Liver (tissue), 9 donors: Measurements from ENCODE around the gene ERC2. TPM values are rescaled to one million over a fixed set of nuclear protein-coding genes. Genes with fewer than 3 reads are reported as not detected.
A peak's percentile ranks its signal among the peaks of the same experiment; 100 is the strongest.

Source experiments
- DNase-seq: peaks from one replicate; pipeline ENCODE4 v3.0.0-alpha.2; 2017; ENCODE audit warnings: low spot score
- H3K27ac ChIP-seq, 2 donors: one replicate each; pipeline ENCODE4 v1.7.0; 2013; ENCODE audit warnings: inconsistent platforms in 2 of 2, low read length in 2 of 2, control low read depth in 1 of 2, low read depth in 1 of 2, mild to moderate bottlenecking in 1 of 2
- H3K27me3 ChIP-seq, 4 donors: one replicate each; pipeline versions ENCODE4 v1.6.1 to v1.7.0; 2013; ENCODE audit warnings: low read length in 3 of 4, inconsistent platforms in 1 of 4, mild to moderate bottlenecking in 1 of 4, moderate library complexity in 1 of 4; ENCODE audit not compliant: control insufficient read depth in 4 of 4, insufficient read depth in 4 of 4
- H3K36me3 ChIP-seq, 4 donors: one replicate each; pipeline versions ENCODE4 v1.6.1 to v1.7.0; 2013; ENCODE audit warnings: low read length in 3 of 4, mild to moderate bottlenecking in 3 of 4, low read depth in 1 of 4, moderate library complexity in 1 of 4; ENCODE audit not compliant: control insufficient read depth in 4 of 4, insufficient read depth in 3 of 4
- H3K4me1 ChIP-seq, 4 donors: one replicate each; pipeline versions ENCODE4 v1.6.1 to v1.7.0; 2013; ENCODE audit warnings: low read length in 3 of 4, mild to moderate bottlenecking in 3 of 4, moderate library complexity in 1 of 4; ENCODE audit not compliant: control insufficient read depth in 4 of 4, insufficient read depth in 4 of 4
- H3K4me3 ChIP-seq, 3 donors: one replicate each; pipeline versions ENCODE4 v1.6.1 to v1.7.0; 2013; ENCODE audit warnings: low read length in 3 of 3, control low read depth in 1 of 3, low read depth in 1 of 3, mild to moderate bottlenecking in 1 of 3
- H3K9ac ChIP-seq, 2 donors: one replicate each; pipeline ENCODE4 v1.7.0; 2013; ENCODE audit warnings: low read length in 2 of 2, mild to moderate bottlenecking in 2 of 2, moderate library complexity in 2 of 2, control low read depth in 1 of 2, low read depth in 1 of 2
- H3K9me3 ChIP-seq, 4 donors: one replicate each; pipeline versions ENCODE4 v1.6.1 to v1.7.0; 2013; ENCODE audit warnings: low read length in 3 of 4; ENCODE audit not compliant: control insufficient read depth in 4 of 4
- EGR1 ChIP-seq, 2 donors: IDR thresholded peaks; 2 replicates each; pipeline ENCODE4 v1.6.1; 2016 to 2018; ENCODE audit warnings: antibody characterized with exemption in 2 of 2, low read depth in 2 of 2
- FOXA1 ChIP-seq: IDR thresholded peaks from 2 replicates; pipeline ENCODE4 v1.6.1; 2016; ENCODE audit warnings: antibody characterized with exemption
- FOXA2 ChIP-seq: IDR thresholded peaks from 2 replicates; pipeline ENCODE4 v1.6.1; 2016; ENCODE audit warnings: antibody characterized with exemption
- GABPA ChIP-seq, 2 donors: IDR thresholded peaks in 1 of 2; conservative IDR thresholded peaks in 1 of 2; 2 replicates each; pipeline ENCODE4 v1.6.1; 2016; ENCODE audit warnings: antibody characterized with exemption in 2 of 2, mild to moderate bottlenecking in 1 of 2, moderate library complexity in 1 of 2
- HNF4A ChIP-seq, 2 donors: conservative IDR thresholded peaks; 2 replicates each; pipeline ENCODE4 v1.6.1; 2016; ENCODE audit warnings: antibody characterized with exemption in 2 of 2, mild to moderate bottlenecking in 2 of 2
- HNF4G ChIP-seq: IDR thresholded peaks from 2 replicates; pipeline ENCODE4 v1.6.1; 2016; ENCODE audit warnings: antibody characterized with exemption
- JUND ChIP-seq, 2 donors: IDR thresholded peaks; 2 replicates each; pipeline ENCODE4 v1.6.1; 2016; ENCODE audit warnings: antibody characterized with exemption in 2 of 2
- NR2F2 ChIP-seq: IDR thresholded peaks from 2 replicates; pipeline ENCODE4 v1.6.1; 2016; ENCODE audit warnings: antibody characterized with exemption
- RAD21 ChIP-seq, 2 donors: IDR thresholded peaks; 2 replicates each; pipeline ENCODE4 v1.6.1; 2016; ENCODE audit warnings: antibody characterized with exemption in 2 of 2, mild to moderate bottlenecking in 2 of 2
- RXRA ChIP-seq, 2 donors: IDR thresholded peaks; 2 replicates each; pipeline ENCODE4 v1.6.1; 2017 to 2018; ENCODE audit warnings: antibody characterized with exemption in 2 of 2, mild to moderate bottlenecking in 1 of 2
- SP1 ChIP-seq: IDR thresholded peaks from 2 replicates; pipeline ENCODE4 v1.6.1; 2018; ENCODE audit warnings: antibody characterized with exemption, mild to moderate bottlenecking
- TAF1 ChIP-seq: conservative IDR thresholded peaks from 2 replicates; pipeline ENCODE4 v1.6.1; 2016; ENCODE audit warnings: antibody characterized with exemption, mild to moderate bottlenecking
- YY1 ChIP-seq: IDR thresholded peaks from 2 replicates; pipeline ENCODE4 v1.6.1; 2016; ENCODE audit warnings: antibody characterized with exemption, mild to moderate bottlenecking
- WGBS: extraction: QIAGEN DNeasy Blood & Tissue Kit; methylation state at CpG from one replicate; pipeline ENCODE4 v1.1.7; 2013; 5-methylcytosine and 5-hydroxymethylcytosine counted together
- polyA plus RNA-seq, 2 donors: library from polyadenylated mRNA; stranded (reverse) in 1 of 2; unstranded in 1 of 2; fragments of 200-250 nt in 1 of 2; fragments of >200 nt in 1 of 2; fragmentation: Nextera tagmentation in 1 of 2; extraction: Ambion mirVana in 1 of 2; gene quantifications; one replicate each; pipeline versions ENCODE4 v1.2.1 to v1.2.3, GENCODE V29; 2013 to 2015
- total RNA-seq, 2 donors: library from RNA; depleted of rRNA; stranded (reverse); fragments of >200 nt; gene quantifications; one replicate each; pipeline ENCODE4 v1.2.3, GENCODE V29; 2014
- TF ChIP-seq, protein P1 (sequence below): fragments of 150-350 bp; IDR thresholded peaks from 2 replicates; pipeline ENCODE4 v1.5.1; 2017; ENCODE audit warnings: improper control_type of control experiment, low read depth, low read length; ENCODE audit not compliant: missing input control
- TF ChIP-seq, protein P2 (sequence below): IDR thresholded peaks from 2 replicates; pipeline ENCODE4 v1.6.1; 2016; ENCODE audit warnings: antibody characterized with exemption, mild to moderate bottlenecking
- TF ChIP-seq, protein P3 (sequence below): IDR thresholded peaks from 2 replicates; pipeline ENCODE4 v1.6.1; 2016; ENCODE audit warnings: antibody characterized with exemption
- TF ChIP-seq, protein P4 (sequence below): IDR thresholded peaks from 2 replicates; pipeline ENCODE4 v1.6.1; 2016; ENCODE audit warnings: antibody characterized with exemption
- TF ChIP-seq, protein P5 (sequence below): IDR thresholded peaks from 2 replicates; pipeline ENCODE4 v1.6.1; 2016; ENCODE audit warnings: antibody characterized with exemption
- donor health status: healthy.
- donor health status: healthy.
- donor health status: healthy.
- donor health status: healthy.
- donor health status: healthy.

The ERC2 gene
- total and polyA plus RNA-seq, 4 donors: 0.14 to 0.25 TPM; not detected in 2

DNA sequence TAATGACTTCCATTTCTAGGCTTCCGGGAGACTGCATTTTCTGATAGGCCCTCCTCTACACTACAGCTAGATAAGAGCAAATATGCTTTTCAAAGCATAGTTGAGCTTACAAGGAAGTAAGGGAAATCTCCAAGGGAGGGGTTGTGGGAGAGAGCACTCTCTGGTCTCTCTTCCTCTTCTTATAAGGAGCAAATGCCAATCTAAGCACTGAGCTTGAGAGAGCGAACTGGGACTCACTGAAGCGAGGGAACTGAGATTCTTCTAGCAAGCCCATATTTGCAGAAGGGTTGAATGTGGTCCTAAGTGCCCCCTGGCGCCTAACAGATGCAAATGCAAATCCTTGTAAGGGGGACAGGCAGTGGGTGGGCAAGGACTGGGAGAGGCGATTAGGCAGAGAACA, 164.8 kb downstream of the ERC2 start:
- no peak overlapping the region for H3K27ac ChIP-seq
- DNase-seq: no peak
- WGBS: 30% methylated on average over 5 of the region's 5 CpGs

DNA sequence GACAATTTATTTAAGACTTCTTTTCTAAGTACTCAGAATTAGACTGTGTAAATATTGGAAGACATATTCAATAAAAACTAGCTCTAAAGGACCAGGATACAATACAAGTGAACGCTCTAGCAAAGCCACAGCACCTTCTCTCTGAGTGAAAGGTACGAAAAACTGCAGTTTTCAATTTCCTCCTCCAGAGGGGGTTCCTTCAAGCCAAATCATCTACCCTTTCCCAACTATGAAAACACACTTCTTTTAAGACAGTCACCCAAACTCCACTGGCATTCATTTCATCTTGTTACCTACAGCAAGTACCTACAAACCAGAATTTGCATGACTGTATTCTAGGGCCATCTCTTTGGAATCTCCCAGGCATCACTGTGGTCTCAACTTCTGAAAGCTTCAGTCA, 165.8 kb downstream of the ERC2 start:
- TF ChIP-seq, protein P1, sequence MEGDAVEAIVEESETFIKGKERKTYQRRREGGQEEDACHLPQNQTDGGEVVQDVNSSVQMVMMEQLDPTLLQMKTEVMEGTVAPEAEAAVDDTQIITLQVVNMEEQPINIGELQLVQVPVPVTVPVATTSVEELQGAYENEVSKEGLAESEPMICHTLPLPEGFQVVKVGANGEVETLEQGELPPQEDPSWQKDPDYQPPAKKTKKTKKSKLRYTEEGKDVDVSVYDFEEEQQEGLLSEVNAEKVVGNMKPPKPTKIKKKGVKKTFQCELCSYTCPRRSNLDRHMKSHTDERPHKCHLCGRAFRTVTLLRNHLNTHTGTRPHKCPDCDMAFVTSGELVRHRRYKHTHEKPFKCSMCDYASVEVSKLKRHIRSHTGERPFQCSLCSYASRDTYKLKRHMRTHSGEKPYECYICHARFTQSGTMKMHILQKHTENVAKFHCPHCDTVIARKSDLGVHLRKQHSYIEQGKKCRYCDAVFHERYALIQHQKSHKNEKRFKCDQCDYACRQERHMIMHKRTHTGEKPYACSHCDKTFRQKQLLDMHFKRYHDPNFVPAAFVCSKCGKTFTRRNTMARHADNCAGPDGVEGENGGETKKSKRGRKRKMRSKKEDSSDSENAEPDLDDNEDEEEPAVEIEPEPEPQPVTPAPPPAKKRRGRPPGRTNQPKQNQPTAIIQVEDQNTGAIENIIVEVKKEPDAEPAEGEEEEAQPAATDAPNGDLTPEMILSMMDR: no peak
- TF ChIP-seq NR2F2: no peak
- no peak for TF ChIP-seq RAD21 (IDR thresholded peaks at IDR 0.05)
- TF ChIP-seq EGR1 (IDR thresholded peaks at IDR 0.05; ENCODE audit: low read depth in 2 of 2): no peak
- TF ChIP-seq, protein P2, sequence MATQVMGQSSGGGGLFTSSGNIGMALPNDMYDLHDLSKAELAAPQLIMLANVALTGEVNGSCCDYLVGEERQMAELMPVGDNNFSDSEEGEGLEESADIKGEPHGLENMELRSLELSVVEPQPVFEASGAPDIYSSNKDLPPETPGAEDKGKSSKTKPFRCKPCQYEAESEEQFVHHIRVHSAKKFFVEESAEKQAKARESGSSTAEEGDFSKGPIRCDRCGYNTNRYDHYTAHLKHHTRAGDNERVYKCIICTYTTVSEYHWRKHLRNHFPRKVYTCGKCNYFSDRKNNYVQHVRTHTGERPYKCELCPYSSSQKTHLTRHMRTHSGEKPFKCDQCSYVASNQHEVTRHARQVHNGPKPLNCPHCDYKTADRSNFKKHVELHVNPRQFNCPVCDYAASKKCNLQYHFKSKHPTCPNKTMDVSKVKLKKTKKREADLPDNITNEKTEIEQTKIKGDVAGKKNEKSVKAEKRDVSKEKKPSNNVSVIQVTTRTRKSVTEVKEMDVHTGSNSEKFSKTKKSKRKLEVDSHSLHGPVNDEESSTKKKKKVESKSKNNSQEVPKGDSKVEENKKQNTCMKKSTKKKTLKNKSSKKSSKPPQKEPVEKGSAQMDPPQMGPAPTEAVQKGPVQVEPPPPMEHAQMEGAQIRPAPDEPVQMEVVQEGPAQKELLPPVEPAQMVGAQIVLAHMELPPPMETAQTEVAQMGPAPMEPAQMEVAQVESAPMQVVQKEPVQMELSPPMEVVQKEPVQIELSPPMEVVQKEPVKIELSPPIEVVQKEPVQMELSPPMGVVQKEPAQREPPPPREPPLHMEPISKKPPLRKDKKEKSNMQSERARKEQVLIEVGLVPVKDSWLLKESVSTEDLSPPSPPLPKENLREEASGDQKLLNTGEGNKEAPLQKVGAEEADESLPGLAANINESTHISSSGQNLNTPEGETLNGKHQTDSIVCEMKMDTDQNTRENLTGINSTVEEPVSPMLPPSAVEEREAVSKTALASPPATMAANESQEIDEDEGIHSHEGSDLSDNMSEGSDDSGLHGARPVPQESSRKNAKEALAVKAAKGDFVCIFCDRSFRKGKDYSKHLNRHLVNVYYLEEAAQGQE: no peak
- TF ChIP-seq HNF4A (conservative IDR thresholded peaks at IDR 0.05): no peak
- TF ChIP-seq FOXA2: no peak
- no peak for TF ChIP-seq JUND (IDR thresholded peaks at IDR 0.05)
- TF ChIP-seq, protein P3, sequence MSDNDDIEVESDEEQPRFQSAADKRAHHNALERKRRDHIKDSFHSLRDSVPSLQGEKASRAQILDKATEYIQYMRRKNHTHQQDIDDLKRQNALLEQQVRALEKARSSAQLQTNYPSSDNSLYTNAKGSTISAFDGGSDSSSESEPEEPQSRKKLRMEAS: no peak
- TF ChIP-seq, protein P4, sequence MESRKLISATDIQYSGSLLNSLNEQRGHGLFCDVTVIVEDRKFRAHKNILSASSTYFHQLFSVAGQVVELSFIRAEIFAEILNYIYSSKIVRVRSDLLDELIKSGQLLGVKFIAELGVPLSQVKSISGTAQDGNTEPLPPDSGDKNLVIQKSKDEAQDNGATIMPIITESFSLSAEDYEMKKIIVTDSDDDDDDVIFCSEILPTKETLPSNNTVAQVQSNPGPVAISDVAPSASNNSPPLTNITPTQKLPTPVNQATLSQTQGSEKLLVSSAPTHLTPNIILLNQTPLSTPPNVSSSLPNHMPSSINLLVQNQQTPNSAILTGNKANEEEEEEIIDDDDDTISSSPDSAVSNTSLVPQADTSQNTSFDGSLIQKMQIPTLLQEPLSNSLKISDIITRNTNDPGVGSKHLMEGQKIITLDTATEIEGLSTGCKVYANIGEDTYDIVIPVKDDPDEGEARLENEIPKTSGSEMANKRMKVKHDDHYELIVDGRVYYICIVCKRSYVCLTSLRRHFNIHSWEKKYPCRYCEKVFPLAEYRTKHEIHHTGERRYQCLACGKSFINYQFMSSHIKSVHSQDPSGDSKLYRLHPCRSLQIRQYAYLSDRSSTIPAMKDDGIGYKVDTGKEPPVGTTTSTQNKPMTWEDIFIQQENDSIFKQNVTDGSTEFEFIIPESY: no peak
- TF ChIP-seq GABPA (IDR thresholded peaks at IDR 0.05 in 1 of 2, conservative IDR thresholded peaks at IDR 0.05 in 1 of 2): no peak
- TF ChIP-seq, protein P5, sequence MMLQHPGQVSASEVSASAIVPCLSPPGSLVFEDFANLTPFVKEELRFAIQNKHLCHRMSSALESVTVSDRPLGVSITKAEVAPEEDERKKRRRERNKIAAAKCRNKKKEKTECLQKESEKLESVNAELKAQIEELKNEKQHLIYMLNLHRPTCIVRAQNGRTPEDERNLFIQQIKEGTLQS: no peak
- no peak for TF ChIP-seq FOXA1
- TF ChIP-seq SP1: no peak
- TF ChIP-seq TAF1: no peak
- no peak for TF ChIP-seq YY1
- TF ChIP-seq HNF4G: no peak
- TF ChIP-seq RXRA (IDR thresholded peaks at IDR 0.05): no peak
- no peaks in the 10 kb centered on the region for H3K36me3 ChIP-seq
- no peaks in the 10 kb centered on the region for H3K9me3 ChIP-seq
- no peak for DNase-seq
- H3K9ac ChIP-seq: no peak overlapping the region
- H3K4me1 ChIP-seq: no peaks in the 10 kb centered on the region
- 61% methylated on average over 2 of the region's 2 CpGs for WGBS
- peaks cover 0 to 5% (median 0%) of the 10 kb centered on the region in 4 donors for H3K27me3 ChIP-seq
- no peak overlapping the region for H3K4me3 ChIP-seq
- H3K27ac ChIP-seq: no peak overlapping the region

More for the DNA sequence above, 164.8 kb downstream of the ERC2 start:
- Histone ChIP-seq H3K9me3 (no peaks in the 10 kb centered on the region), H3K36me3 (no peaks in the 10 kb centered on the region), H3K27me3 (peaks cover 0 to 6% (median 0%) of the 10 kb centered on the region in 4 donors), H3K4me1 (no peaks in the 10 kb centered on the region), H3K4me3 (no peak overlapping the region), H3K9ac (no peak overlapping the region)
- TF ChIP-seq JUND (IDR thresholded peaks at IDR 0.05): no peak
- TF ChIP-seq, protein P1: peak; percentile 17
- peak; percentile 55 to 58 for TF ChIP-seq RAD21 (IDR thresholded peaks at IDR 0.05)
